HEK293T (cell line): Measurements from ENCODE around the gene CTNNA3.

Experiments
- CTCF ChIA-PET: fragments of 350-600 bp; formaldehyde crosslinking; extraction: SDS; loops from one replicate; lab custom pipeline; 2021; ENCODE audit warnings: antibody characterized with exemption, inconsistent platforms; lab: Yijun Ruan, JAX
- POLR2A ChIA-PET: fragments of 350-600 bp; formaldehyde crosslinking; extraction: SDS; loops from one replicate; lab custom pipeline; 2020; ENCODE audit warnings: antibody characterized with exemption, inconsistent platforms; lab: Yijun Ruan, JAX
- DNase-seq: peaks from one replicate; pipeline ENCODE4 v3.0.0; 2012; ENCODE audit warnings: mixed read lengths; ENCODE audit errors: extremely low spot score
- ARNT ChIP-seq: fragments of 450-650 bp; IDR thresholded peaks from 2 replicates; pipeline ENCODE4 v1.6.1; 2017; ENCODE audit warnings: mild to moderate bottlenecking
- BHLHE40 ChIP-seq: fragments of 450-650 bp; IDR thresholded peaks from 2 replicates; pipeline ENCODE4 v1.6.1; 2016; ENCODE audit warnings: mild to moderate bottlenecking, moderate library complexity, borderline replicate concordance
- CTBP1 ChIP-seq: fragments of 450-650 bp; IDR thresholded peaks from 2 replicates; pipeline ENCODE4 v1.6.1; 2016; ENCODE audit warnings: borderline replicate concordance
- ELF4 ChIP-seq: fragments of 450-650 bp; IDR thresholded peaks from 2 replicates; pipeline ENCODE4 v1.6.1; 2017; ENCODE audit warnings: antibody characterized with exemption
- FOXA1 ChIP-seq: fragments of 450-650 bp; IDR thresholded peaks from 2 replicates; pipeline ENCODE4 v1.6.1; 2016; ENCODE audit warnings: mild to moderate bottlenecking
- FOXK2 ChIP-seq: fragments of 450-650 bp; IDR thresholded peaks from 2 replicates; pipeline ENCODE4 v1.6.1; 2016; ENCODE audit warnings: mild to moderate bottlenecking
- FOXM1 ChIP-seq: fragments of 450-650 bp; IDR thresholded peaks from 2 replicates; pipeline ENCODE4 v1.6.1; 2017; ENCODE audit warnings: mild to moderate bottlenecking, borderline replicate concordance
- HDGF ChIP-seq: fragments of 450-650 bp; IDR thresholded peaks from 2 replicates; pipeline ENCODE4 v1.6.1; 2017; ENCODE audit warnings: antibody characterized with exemption, borderline replicate concordance
- L3MBTL2 ChIP-seq: fragments of 450-650 bp; conservative IDR thresholded peaks from 2 replicates; pipeline ENCODE4 v1.6.1; 2016; ENCODE audit warnings: mild to moderate bottlenecking
- LEF1 ChIP-seq: fragments of 450-650 bp; IDR thresholded peaks from 2 replicates; pipeline ENCODE4 v1.6.1; 2017; ENCODE audit warnings: mild to moderate bottlenecking, borderline replicate concordance
- NFRKB ChIP-seq: fragments of 450-650 bp; IDR thresholded peaks from 2 replicates; pipeline ENCODE4 v1.6.1; 2016; ENCODE audit warnings: mild to moderate bottlenecking, moderate library complexity
- SP1 ChIP-seq: fragments of 450-650 bp; IDR thresholded peaks from 2 replicates; pipeline ENCODE4 v1.6.1; 2017
- SUZ12 ChIP-seq: fragments of 450-650 bp; IDR thresholded peaks from 2 replicates; pipeline ENCODE4 v1.6.1; 2016; ENCODE audit warnings: mild to moderate bottlenecking
- TARDBP ChIP-seq: fragments of 450-650 bp; IDR thresholded peaks from 2 replicates; pipeline ENCODE4 v1.6.1; 2016
- ZNF384 ChIP-seq: fragments of 450-650 bp; IDR thresholded peaks from 2 replicates; pipeline ENCODE4 v1.6.1; 2016
- TF ChIP-seq, protein P1 (sequence below): fragments of 450-650 bp; IDR thresholded peaks from 2 replicates; pipeline ENCODE4 v1.6.1; 2016

The CTNNA3 gene

DNA sequence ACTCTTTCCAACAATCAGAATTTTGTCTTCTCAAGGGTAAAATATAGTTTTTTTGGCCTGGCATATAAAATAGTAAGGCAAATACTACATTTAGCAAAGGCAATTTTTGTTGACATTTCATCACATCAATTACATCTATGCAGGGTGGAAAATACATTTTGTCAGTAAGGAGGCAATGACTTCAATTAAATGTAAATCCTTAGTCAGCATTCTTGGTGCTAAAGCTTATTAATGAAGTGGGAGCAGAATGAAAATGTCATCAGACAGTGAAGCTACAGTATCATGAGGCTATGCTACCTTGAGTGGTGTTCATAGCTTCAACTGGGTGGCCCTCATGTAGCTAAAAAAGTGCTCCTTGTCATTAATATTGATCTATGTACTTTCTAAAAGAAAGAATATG, 761.3 kb downstream of the CTNNA3 start:
- no peak for TF ChIP-seq FOXM1
- no peak for TF ChIP-seq ARNT
- no peak for TF ChIP-seq SUZ12
- no peak for TF ChIP-seq ELF4
- TF ChIP-seq L3MBTL2, result no peak
- TF ChIP-seq BHLHE40, result no peak
- TF ChIP-seq SP1, result no peak
- TF ChIP-seq TARDBP, result no peak
- TF ChIP-seq FOXK2, result no peak
- TF ChIP-seq, protein P1, sequence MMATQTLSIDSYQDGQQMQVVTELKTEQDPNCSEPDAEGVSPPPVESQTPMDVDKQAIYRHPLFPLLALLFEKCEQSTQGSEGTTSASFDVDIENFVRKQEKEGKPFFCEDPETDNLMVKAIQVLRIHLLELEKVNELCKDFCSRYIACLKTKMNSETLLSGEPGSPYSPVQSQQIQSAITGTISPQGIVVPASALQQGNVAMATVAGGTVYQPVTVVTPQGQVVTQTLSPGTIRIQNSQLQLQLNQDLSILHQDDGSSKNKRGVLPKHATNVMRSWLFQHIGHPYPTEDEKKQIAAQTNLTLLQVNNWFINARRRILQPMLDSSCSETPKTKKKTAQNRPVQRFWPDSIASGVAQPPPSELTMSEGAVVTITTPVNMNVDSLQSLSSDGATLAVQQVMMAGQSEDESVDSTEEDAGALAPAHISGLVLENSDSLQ, result no peak
- TF ChIP-seq FOXA1, result no peak
- ChIA-PET CTCF (no interaction called here), POLR2A (no interaction called here)

DNA sequence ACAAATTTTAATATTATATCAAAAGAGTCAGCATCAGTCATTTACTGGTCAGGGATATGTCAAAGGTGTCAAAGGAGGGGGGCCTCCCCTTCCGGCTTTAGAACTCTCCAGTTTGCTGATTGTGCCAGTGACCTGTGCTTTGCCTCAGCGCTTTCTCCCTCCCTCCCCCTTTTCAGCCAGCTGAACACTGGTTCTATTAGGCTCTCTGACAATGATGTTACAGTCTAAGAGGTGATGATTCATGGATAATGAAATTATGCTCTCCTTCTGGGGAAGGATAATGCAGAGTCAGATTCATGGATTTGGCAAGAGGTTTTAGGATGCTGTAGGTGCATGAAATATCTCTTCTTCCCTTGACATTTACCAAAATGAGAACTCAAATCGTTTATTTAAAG, 764.0 kb downstream of the CTNNA3 start:
- TF ChIP-seq HDGF, result no peak
- no peak for TF ChIP-seq FOXA1
- TF ChIP-seq BHLHE40, result no peak
- TF ChIP-seq L3MBTL2, result no peak
- TF ChIP-seq LEF1, result no peak
- TF ChIP-seq ARNT, result no peak
- TF ChIP-seq, protein P1, result no peak
- no peak for TF ChIP-seq SP1
- TF ChIP-seq CTBP1, result no peak
- no peak for TF ChIP-seq ZNF384
- TF ChIP-seq TARDBP, result no peak
- TF ChIP-seq NFRKB, result no peak
- TF ChIP-seq FOXM1, result no peak
- TF ChIP-seq FOXK2, result no peak
- TF ChIP-seq ELF4, result no peak
- no peak for TF ChIP-seq SUZ12
- DNase-seq, result no peak
- ChIA-PET CTCF (interaction anchor here (0.6 kb wide), 1 partner anchor 882 kb away, joined by 4 read pairs; no protein-coding TSS in a partner anchor), POLR2A (no interaction called here)

More for the DNA sequence above, 761.3 kb downstream of the CTNNA3 start:
- DNase-seq, result no peak

GRCh38 chr10:66931340-66931948, 764.6 kb downstream of the CTNNA3 start:
- CTCF ChIA-PET, result interaction anchor here (0.6 kb wide), 1 partner anchor 883 kb away, joined by 4 read pairs; no protein-coding TSS in a partner anchor
- no peak for TF ChIP-seq FOXM1
- no peak for TF ChIP-seq TARDBP
- no peak for TF ChIP-seq HDGF
- no peak for TF ChIP-seq ZNF384
- no peak for TF ChIP-seq CTBP1
- TF ChIP-seq SUZ12, result no peak
- no peak for TF ChIP-seq BHLHE40
- TF ChIP-seq ARNT, result no peak
- TF ChIP-seq LEF1, result no peak
- no peak for TF ChIP-seq FOXK2
- TF ChIP-seq L3MBTL2, result no peak
- TF ChIP-seq, protein P1, result no peak
- TF ChIP-seq NFRKB, result no peak
- no peak for TF ChIP-seq SP1
- TF ChIP-seq ELF4, result no peak
- no peak for TF ChIP-seq FOXA1
- peak; percentile 18 for DNase-seq

DNA sequence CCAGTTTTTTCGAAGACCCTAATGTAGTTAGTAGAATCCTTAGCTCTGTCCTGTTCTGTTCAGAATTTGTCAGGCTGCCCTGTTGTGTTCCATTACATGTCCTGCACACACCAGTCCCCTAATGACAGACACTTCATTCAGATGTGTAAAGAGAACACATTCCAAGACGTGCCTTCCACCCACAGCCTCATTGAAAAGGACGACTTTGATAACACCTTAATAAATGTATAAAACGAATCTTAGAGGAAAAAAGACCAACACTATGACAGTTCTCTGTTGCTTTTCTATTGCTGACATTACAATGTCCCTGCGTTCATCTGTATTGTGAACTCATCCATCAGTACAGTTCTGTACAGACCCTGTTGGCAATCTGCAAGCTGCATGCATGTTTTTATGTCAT, 766.6 kb downstream of the CTNNA3 start:
- ChIA-PET CTCF (no interaction called here), POLR2A (no interaction called here)
- DNase-seq, result no peak
- TF ChIP-seq ARNT, result no peak
- no peak for TF ChIP-seq NFRKB
- TF ChIP-seq L3MBTL2, result no peak
- TF ChIP-seq FOXM1, result no peak
- TF ChIP-seq FOXK2, result no peak
- no peak for TF ChIP-seq SP1
- TF ChIP-seq ZNF384, result no peak
- TF ChIP-seq, protein P1, result no peak
- no peak for TF ChIP-seq FOXA1
- TF ChIP-seq HDGF, result no peak
- TF ChIP-seq ELF4, result no peak
- TF ChIP-seq LEF1, result no peak
- TF ChIP-seq TARDBP, result no peak
- no peak for TF ChIP-seq SUZ12
- no peak for TF ChIP-seq CTBP1
- no peak for TF ChIP-seq BHLHE40

More at GRCh38 chr10:66931340-66931948, 764.6 kb downstream of the CTNNA3 start:
- POLR2A ChIA-PET, result no interaction called here

DNA sequence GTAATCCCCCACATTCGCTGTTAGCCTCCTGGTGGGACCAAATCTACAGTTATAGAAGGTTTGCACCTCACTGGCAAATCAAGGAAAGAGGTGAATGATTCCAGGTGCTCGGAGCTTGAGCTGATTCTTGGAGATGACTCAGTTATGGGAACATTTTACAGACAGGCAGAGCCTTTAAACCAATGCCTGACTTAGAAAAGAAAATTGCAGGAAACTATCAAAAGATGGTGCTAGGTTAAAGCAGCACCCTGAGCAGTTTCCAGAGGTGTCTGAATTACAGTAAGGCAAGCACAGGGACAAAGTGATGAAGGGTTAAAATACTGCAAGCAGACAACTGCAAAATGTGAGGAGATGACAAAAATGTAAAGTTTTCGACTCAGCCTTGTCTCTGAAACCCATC, 767.2 kb downstream of the CTNNA3 start:
- TF ChIP-seq ZNF384 (no peak), FOXA1 (no peak), BHLHE40 (no peak)
- no peak for DNase-seq
- ChIA-PET CTCF (interaction anchor here (0.6 to 1.4 kb wide), 3 partner anchors 12 to 860 kb away, joined by 4 to 5 read pairs (median 5); no protein-coding TSS in a partner anchor), POLR2A (no interaction called here)
